Prostate gland (tissue), 2 donors: Measurements from ENCODE around the gene OR8J3. TPM values are rescaled to one million over a fixed set of nuclear protein-coding genes. Genes with fewer than 3 reads are reported as not detected.

Experiments used
- DNase-seq: peaks from one replicate; pipeline ENCODE4 v3.0.0-alpha.2; 2019; ENCODE audit warnings: low spot score
- H3K27ac ChIP-seq, 2 donors: fragments of 200-600 bp; sonication (generic); 2 replicates each; pipeline ENCODE4 v1.5.1; 2017 to 2019
- H3K27me3 ChIP-seq: fragments of 200-600 bp; sonication (generic); replicated peaks from 2 replicates; pipeline ENCODE4 v1.5.1; 2019; ENCODE audit not compliant: insufficient read depth
- H3K36me3 ChIP-seq, 2 donors: fragments of 200-600 bp; sonication (generic); 1 replicate in 1 of 2; 2 replicates in 1 of 2; pipeline versions ENCODE4 v1.5.1 to v1.8.1; 2017 to 2019
- H3K4me1 ChIP-seq: fragments of 200-600 bp; sonication (generic); replicated peaks from 2 replicates; pipeline ENCODE4 v1.5.1; 2019
- H3K4me3 ChIP-seq, 2 donors: fragments of 200-600 bp; sonication (generic); 2 replicates each; pipeline ENCODE4 v1.5.1; 2017 to 2019
- H3K9me3 ChIP-seq: fragments of 200-600 bp; sonication (generic); 2 replicates; pipeline ENCODE4 v1.5.1; 2017
- POLR2A ChIP-seq: fragments of 450-650 bp; IDR thresholded peaks from one replicate; pipeline ENCODE4 v1.6.1; 2016; ENCODE audit warnings: antibody characterized with exemption, mild to moderate bottlenecking
- POLR2AphosphoS5 ChIP-seq: sonication (generic); formaldehyde crosslinking; IDR thresholded peaks from one replicate; pipeline ENCODE4 v1.6.1; 2017; ENCODE audit warnings: antibody characterized with exemption
- WGBS: methylation state at CpG from one replicate; pipeline ENCODE4 v1.1.5; 2018; 5-methylcytosine and 5-hydroxymethylcytosine counted together
- intact Hi-C: fragments of 100-400 bp; cut with DNase I; formaldehyde crosslinking; loops from one replicate; pipeline ENCODE4 v1.14.2; 2022
- small RNA-seq, 2 donors: library from RNA; depleted of rRNA; stranded (forward); fragments of <200 nt; gene quantifications; one replicate each; pipeline ENCODE3, GENCODE V24; 2016
- total RNA-seq, 2 donors: library from RNA; depleted of rRNA; stranded (reverse); fragments of >200 nt; gene quantifications; one replicate each; pipeline ENCODE4 v1.1.0, GENCODE V29; 2016
- TF ChIP-seq, protein P1 (sequence below), 4 experiments: fragments of 200-600 bp in 2 of 4; fragments of 450-650 bp in 2 of 4; sonication (generic) in 2 of 4; IDR thresholded peaks; 1 replicate in 3 of 4; 2 replicates in 1 of 4; pipeline ENCODE4 v1.5.1; 2016 to 2019; ENCODE audit warnings: antibody characterized with exemption in 4 of 4, mild to moderate bottlenecking in 2 of 4, moderate library complexity in 2 of 4

OR8J3 gene
- total RNA-seq, 2 donors from 2014 or later, result not detected

DNA sequence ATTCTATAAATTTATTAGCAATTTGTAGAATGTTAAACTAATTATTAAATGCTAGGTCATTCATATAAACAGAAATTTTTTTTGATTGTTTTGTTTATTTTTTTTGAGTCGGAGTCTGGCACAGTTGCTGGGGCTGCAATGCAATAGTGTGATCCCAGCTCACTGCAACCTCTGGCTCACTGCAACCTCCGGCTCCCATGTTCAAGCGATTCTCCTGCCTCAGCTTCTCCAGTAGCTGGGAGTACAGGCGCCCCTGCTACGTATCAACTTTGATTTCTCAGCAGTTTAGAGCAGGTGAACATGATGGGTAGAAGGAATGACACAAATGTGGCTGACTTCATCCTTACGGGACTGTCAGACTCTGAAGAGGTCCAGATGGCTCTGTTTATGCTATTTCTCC, 17.9 kb downstream of the OR8J3 start, which contains the start of gene OR8H3:
TSS of gene OR8H3 (plus strand) at position 301 of the 400 bp plus-strand sequence. CDS start at position 301, 0 bp downstream.
- H3K36me3 ChIP-seq, result no peaks in the 10 kb centered on the region

DNA sequence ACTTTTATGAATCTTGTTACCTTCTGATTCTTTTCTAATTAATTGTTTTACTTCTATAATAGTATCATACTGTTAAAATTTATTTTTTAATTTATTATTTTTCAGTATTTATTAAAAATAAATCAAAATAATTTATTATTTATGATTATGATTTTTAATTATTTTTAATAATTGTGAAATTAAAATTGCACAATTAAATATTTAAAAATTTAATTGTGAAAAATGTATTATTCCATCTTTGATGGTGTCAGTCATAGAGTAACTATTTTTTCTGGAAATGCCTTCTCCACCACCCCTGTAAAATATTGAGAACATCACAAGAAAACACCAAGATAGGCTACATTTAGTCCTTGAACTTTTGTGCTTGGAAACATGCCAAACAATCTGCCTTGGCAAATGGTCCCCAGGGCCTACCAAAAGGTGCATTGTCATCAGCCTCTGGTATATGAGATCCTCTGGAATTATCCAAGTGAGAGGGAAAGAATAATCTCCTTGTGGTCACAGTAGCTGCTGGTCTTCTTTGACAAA, 36.7 kb downstream of the OR8J3 start, which contains the start of gene OR8H2:
TSS of gene OR8H2 (plus strand) at position 478 of the 528 bp plus-strand sequence. CDS start 1,356 bp downstream, outside the sequence.
- TF ChIP-seq, protein P1, sequence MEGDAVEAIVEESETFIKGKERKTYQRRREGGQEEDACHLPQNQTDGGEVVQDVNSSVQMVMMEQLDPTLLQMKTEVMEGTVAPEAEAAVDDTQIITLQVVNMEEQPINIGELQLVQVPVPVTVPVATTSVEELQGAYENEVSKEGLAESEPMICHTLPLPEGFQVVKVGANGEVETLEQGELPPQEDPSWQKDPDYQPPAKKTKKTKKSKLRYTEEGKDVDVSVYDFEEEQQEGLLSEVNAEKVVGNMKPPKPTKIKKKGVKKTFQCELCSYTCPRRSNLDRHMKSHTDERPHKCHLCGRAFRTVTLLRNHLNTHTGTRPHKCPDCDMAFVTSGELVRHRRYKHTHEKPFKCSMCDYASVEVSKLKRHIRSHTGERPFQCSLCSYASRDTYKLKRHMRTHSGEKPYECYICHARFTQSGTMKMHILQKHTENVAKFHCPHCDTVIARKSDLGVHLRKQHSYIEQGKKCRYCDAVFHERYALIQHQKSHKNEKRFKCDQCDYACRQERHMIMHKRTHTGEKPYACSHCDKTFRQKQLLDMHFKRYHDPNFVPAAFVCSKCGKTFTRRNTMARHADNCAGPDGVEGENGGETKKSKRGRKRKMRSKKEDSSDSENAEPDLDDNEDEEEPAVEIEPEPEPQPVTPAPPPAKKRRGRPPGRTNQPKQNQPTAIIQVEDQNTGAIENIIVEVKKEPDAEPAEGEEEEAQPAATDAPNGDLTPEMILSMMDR (IDR thresholded peaks at IDR 0.05), result no peak
- no peak for TF ChIP-seq POLR2A
- no peak for TF ChIP-seq POLR2AphosphoS5
- H3K4me3 ChIP-seq, result no peak within 1 kb of the TSS
- intact Hi-C loops, result no loop called here

More for the DNA sequence above, 17.9 kb downstream of the OR8J3 start, which contains the start of gene OR8H3:
- Histone ChIP-seq H3K9me3 (no peaks in the 10 kb centered on the region), H3K27ac (no peak within 1 kb of the TSS), H3K4me1 (no peaks in the 10 kb centered on the region), H3K27me3 (no peaks in the 10 kb centered on the region), H3K4me3 (no peak within 1 kb of the TSS)
- 84% methylated on average over 6 of the region's 6 CpGs for WGBS
- no peak for DNase-seq
- TF ChIP-seq POLR2AphosphoS5 (no peak), POLR2A (no peak)
- TF ChIP-seq, protein P1 (IDR thresholded peaks at IDR 0.05), result no peak
- intact Hi-C loops, result no loop called here

DNA sequence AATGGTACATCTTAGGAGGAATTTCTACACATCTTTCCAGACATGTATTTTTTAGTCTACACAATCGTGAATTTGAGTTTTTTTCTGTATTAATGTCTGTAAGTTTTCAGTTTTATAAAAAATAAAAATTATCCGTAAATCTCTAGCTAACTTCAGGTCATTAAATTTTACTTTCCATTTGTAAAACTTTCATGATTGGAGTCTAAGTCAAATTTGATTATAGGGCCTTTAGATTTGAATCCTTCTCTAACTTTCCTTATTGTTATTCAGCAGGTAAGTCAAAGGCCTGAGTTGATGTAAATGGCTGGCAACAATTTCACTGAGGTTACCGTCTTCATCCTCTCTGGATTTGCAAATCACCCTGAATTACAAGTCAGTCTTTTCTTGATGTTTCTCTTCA, 47.0 kb downstream of the OR8J3 start, which contains the start of gene OR8I2:
TSS of gene OR8I2 (plus strand) at position 301 of the 400 bp plus-strand sequence. CDS start at position 301, 0 bp downstream.
- no peak for DNase-seq
- intact Hi-C loops, result no loop called here
- Histone ChIP-seq H3K4me3 (no peak within 1 kb of the TSS), H3K27me3 (no peaks in the 10 kb centered on the region), H3K27ac (no peak within 1 kb of the TSS), H3K9me3 (no peaks in the 10 kb centered on the region), H3K36me3 (no peaks in the 10 kb centered on the region), H3K4me1 (no peaks in the 10 kb centered on the region)
- TF ChIP-seq POLR2A, result no peak
- WGBS, result 57% methylated on average over 3 of the region's 3 CpGs

More for the DNA sequence above, 36.7 kb downstream of the OR8J3 start, which contains the start of gene OR8H2:
- Histone ChIP-seq H3K4me1 (no peaks in the 10 kb centered on the region), H3K36me3 (no peaks in the 10 kb centered on the region), H3K27ac (no peak within 1 kb of the TSS), H3K9me3 (no peaks in the 10 kb centered on the region), H3K27me3 (no peaks in the 10 kb centered on the region)
- DNase-seq, result no peak

DNA sequence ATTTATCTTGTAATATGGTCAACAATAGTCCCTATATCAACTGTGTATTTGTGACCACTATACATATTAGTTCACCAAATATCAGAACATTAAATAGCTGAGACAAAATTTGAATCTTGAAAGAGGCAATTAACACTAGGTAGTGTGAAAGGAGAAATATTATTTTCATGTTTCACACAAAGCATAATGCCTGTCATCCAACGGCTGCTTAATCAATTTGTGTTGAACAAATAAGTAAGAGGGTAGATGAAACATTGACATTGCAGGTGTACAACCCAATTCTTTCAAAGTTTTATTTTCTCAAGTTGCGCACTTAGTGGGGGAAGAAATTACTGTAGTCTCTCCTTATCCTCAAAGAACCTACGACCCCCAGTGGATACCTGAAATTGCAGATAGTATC, 50.3 kb downstream of the OR8J3 start:
- H3K27me3 ChIP-seq, result no peaks in the 10 kb centered on the region
- TF ChIP-seq POLR2A (no peak), POLR2AphosphoS5 (no peak)
- TF ChIP-seq, protein P1 (IDR thresholded peaks at IDR 0.05), result no peak
- DNase-seq, result no peak
- H3K27ac ChIP-seq, result no peak overlapping the region
- intact Hi-C loops, result no loop called here
- WGBS, result 69% methylated on average over 3 of the region's 3 CpGs
- no peaks in the 10 kb centered on the region for H3K9me3 ChIP-seq
- H3K4me1 ChIP-seq, result no peaks in the 10 kb centered on the region
- H3K36me3 ChIP-seq, result no peaks in the 10 kb centered on the region
- no peak overlapping the region for H3K4me3 ChIP-seq

Small RNA genes within 50 kb of the gene (small RNA-seq; reads per million reads assigned to genes)
- 0 reads per million in 2 donors for gene OR8I4P

Other genes with a start within 250 kb of the OR8J3 start
- gene OR5W2, start 225.6 kb downstream of the OR8J3 start, total RNA-seq, result not detected
- gene OR5I1, start 203.8 kb downstream of the OR8J3 start, total RNA-seq, result not detected
- not detected for gene OR10AG1, start 170.3 kb downstream of the OR8J3 start, total RNA-seq
- not detected for gene OR5F1, start 145.6 kb downstream of the OR8J3 start, total RNA-seq
- gene OR5AS1, start 112.5 kb downstream of the OR8J3 start, total RNA-seq, result not detected
- not detected for gene OR8I2, start 46.9 kb downstream of the OR8J3 start, total RNA-seq
- gene OR8H2, start 36.5 kb downstream of the OR8J3 start, total RNA-seq, result under 1 TPM in 1 of 2 donors, not detected in 1; 0.57 TPM
- not detected for gene OR8H3, start 17.8 kb downstream of the OR8J3 start, total RNA-seq
- gene OR8K5, start 20.1 kb upstream of the OR8J3 start, total RNA-seq, result not detected
- not detected for gene OR5J2, start 36.4 kb upstream of the OR8J3 start, total RNA-seq
- gene OR5T2, start 94.1 kb upstream of the OR8J3 start, total RNA-seq, result not detected
- not detected for gene OR5T3, start 112.1 kb upstream of the OR8J3 start, total RNA-seq
- gene OR5T1, start 134.0 kb upstream of the OR8J3 start, total RNA-seq, result not detected
- gene OR8H1, start 152.1 kb upstream of the OR8J3 start, total RNA-seq, result not detected
- not detected for gene OR8K3, start 174.9 kb upstream of the OR8J3 start, total RNA-seq
- gene OR8K1, start 205.8 kb upstream of the OR8J3 start, total RNA-seq, result 1 to 10 TPM in 1 of 2 donors, not detected in 1; 1.6 TPM
- not detected for gene OR8J1, start 214.1 kb upstream of the OR8J3 start, total RNA-seq
- not detected for gene OR8U1, start 235.4 kb upstream of the OR8J3 start, total RNA-seq